Stimulated activated naive CD4-positive, alpha-beta T cell treated with Interleukin-2 at 50 U/mL for 16 hours (primary cell): ENCODE data around the gene FTSJ3.
A peak's percentile ranks its signal among the peaks of the same experiment; 100 is the strongest.

Experiments
- DNase-seq: peaks from one replicate; lab custom pipeline; 2025; lab: John Stamatoyannopoulos, UW

The FTSJ3 gene

GRCh38 chr17:63842540-63843386 lies 15.3 kb upstream of the FTSJ3 start, which contains the start of gene SMARCD2:
SMARCD2 (minus strand) TSS chr17:63842685; CDS start chr17:63842674, 11 bp downstream.
- DNase-seq, result peak; percentile 100

DNA sequence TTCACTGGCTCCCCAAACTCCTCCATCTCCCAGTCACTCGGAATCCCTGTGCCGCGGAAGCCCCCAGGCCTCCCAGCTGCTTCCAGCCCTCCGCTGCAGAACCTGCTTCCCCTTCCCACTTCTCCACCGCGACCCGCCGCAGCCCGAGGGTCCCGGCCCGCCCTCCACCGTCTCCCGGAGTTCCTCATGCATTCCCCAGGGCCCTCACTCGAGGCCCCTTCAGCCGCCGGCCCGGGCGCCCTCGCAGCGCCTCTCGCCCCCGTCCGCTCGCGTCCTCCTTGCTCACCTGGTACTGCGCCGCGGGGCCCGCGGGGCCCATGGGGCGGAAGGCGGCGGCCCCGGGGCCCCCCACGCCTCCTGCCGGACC lies 14.7 kb upstream of the FTSJ3 start:
- peak; percentile 49 for DNase-seq

DNA sequence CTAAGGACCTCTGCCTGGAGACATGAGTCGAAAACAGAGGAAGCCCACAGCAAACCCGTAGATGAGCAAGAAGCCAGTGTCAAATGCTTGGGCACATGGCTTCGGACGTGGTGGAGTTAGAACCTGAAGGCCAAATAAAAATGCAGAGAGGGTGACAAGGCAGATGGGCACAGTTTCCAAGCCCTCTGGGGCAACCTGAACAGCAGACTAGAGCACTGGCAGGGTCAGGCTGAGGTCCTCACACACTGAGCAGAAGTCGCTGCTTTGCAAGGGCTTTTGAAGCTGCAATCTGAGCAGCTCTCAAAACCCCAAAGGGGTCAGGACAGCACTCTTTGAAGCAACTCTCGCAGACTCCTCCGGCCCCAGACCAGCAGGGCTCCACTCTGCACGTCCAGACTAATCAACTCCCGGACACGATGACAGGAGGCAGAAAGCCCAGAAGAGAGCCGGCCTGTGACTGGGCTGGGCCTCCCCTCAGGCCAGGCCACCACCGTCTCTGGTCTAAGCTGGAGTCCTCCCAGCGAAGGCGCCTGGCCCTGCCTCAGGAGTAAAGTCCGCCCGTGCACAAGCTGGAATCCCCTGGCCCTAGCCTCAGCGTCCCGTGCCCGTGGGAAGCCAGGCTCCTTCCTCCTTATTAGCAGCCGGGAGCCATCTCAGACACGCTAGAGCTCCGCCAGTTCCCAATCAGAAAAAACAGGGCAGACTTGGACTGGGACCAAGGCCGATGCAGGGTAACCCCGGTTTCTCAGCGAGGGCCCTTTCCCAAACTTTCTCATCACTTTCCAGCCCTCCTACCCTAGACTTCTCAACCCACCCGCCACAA lies 14.1 kb upstream of the FTSJ3 start:
- DNase-seq, result no peak

DNA sequence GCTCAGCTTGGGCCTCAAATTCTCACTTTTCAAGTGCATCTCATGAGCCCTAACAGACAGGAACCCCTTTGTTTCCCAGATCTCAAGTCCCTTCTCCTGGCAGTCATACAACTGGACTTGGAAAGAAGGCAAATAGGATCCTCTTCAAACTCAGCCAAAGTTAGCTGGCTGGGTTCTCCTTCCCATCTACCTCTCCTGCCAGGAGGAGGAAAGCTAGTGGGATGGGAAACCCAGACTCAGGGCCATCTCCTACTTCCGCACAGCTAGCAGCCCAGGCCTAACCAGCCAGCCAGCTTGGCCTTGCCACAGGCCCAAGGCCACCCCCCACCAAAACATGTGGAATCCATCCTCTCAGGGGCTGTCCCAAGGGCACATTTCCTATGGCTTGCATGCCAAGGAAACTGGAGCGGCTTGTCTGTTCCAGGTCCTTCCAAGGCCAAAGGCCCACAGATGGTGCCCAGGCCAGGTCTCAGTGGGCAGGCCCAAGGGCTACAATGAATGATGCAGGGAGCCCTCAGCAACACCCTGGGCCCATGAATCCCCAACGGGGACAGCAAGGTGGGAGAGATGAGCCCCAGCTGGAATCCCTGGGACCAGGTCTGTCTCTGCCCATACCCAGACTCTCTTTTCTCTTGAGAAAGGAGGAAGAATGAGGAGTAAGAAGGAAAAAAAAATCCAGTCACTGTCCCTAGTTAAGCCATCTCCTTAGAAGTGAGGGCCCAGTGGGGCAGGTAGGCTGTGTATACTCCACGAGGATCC lies 13.3 kb upstream of the FTSJ3 start:
- no peak for DNase-seq

- DNase-seq, result no peak
Measured at GRCh38 chr17:63838631-63839171, 11.2 kb upstream of the FTSJ3 start.

DNA sequence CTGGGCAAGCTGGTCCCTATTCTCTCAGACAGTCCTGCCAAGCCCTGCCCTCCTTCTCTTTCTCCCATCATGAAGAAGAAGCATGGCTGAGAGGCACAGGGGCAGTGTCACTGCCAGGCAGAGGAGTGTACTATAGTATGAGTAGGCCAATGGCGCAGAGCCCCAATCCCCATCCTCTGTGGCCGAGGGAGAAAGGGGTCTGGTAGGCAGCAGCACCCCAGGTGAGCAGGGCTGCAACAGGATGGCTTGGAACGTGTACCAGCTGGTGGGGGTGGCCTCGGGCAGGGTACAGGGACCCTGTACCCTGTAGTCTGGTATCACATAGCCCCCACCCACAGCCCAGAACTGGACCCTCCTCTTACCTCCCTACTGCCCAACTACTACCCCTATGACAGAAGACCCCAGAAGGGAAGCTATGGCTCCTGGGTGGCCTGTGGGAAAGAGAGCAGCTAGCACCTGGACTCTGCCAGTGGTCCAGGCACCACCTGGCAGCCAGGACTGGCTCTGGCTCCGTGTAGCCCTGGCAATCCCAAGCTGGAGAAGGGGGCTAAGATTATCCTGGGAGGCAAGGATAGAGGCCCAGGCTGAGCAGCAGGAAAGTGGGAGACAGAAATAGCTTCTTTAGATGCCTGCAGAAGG lies 10.6 kb upstream of the FTSJ3 start:
- no peak for DNase-seq

- no peak for DNase-seq
Measured at GRCh38 chr17:63837480-63837879, 10.0 kb upstream of the FTSJ3 start.

DNA sequence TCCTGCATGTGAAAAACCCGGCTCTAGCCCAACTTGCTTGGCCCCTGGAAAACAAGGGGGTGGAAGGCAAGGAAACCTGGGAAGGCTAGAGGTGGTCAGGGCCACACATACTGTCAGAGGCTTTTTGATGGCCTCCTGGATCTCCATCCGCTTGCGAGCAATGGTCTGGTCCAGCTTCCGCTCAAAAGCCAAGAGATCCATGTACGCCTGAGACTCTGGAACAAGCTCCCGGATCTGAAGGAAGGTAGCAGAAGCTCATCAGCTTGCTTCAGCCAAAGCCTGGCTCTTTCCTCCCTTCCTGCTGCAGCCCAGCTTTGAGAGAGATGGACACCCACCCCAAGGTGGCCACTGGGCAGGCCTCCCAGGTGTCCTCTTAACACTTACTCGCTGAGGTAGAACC lies 9.3 kb upstream of the FTSJ3 start:
- DNase-seq, result no peak

GRCh38 chr17:63835167-63835720 lies 7.8 kb upstream of the FTSJ3 start:
- DNase-seq, result no peak

DNA sequence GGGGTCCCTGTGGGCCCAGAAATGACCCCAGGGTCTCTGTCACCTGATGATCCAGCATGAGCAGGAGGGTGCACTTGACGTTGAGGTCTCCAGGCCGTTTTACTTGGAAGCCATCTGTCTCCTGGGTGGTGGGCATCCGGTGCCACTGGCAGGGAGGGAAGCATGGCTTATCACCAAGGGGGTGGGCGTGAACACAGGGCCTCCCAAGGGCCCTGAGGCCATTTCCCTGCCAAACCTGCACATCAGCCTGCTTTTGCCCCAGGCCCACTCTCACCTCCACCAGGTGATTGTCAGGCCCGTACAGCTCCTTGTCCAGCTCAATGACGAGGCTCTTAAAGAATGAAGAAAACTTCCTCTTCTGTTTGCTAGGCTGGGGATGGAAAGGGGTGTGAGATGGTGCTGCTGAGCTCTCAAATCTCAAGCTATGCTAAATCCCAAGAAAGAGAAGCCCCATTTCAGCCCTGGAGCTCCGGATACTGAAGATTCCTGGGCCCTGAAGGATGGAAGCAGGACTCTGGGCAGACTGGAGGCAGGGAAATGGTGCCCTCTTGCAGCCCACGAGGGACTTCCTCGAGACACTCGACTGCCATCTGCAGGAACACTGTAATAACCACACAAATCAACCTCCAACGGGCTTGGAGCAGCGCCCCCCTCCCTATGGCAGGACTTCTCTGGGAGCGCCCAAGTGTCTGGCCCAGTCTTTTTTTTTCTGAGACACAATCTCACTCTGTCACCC lies 7.1 kb upstream of the FTSJ3 start:
- peak; percentile 66 for DNase-seq

GRCh38 chr17:63833741-63834373 lies 6.4 kb upstream of the FTSJ3 start:
- no peak for DNase-seq

GRCh38 chr17:63833026-63833740 lies 5.7 kb upstream of the FTSJ3 start:
- no peak for DNase-seq

DNA sequence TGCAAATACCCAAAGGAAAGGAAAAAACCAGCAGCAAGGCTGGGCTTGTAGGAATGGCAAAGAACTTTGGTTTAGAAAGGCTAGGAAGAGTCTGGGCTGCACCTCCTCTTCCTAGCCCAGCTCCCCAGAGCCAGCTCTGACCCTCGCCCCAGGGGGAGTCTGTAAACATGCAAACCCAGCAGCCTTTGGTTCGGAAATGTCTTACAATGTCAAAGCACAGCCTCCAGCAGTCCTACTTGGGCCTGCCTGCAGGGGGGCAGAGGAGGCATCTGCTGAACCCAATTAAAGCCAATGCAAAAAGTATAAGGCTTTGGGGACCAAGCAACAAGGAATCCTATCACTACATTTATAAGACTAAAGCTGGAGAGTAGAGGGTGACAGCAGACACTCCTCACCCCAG lies 5.0 kb upstream of the FTSJ3 start:
- DNase-seq, result no peak

- no peak for DNase-seq
Measured at GRCh38 chr17:63832014-63832413, 4.6 kb upstream of the FTSJ3 start.

- DNase-seq, result no peak
Measured at GRCh38 chr17:63831505-63831904, 4.0 kb upstream of the FTSJ3 start.

DNA sequence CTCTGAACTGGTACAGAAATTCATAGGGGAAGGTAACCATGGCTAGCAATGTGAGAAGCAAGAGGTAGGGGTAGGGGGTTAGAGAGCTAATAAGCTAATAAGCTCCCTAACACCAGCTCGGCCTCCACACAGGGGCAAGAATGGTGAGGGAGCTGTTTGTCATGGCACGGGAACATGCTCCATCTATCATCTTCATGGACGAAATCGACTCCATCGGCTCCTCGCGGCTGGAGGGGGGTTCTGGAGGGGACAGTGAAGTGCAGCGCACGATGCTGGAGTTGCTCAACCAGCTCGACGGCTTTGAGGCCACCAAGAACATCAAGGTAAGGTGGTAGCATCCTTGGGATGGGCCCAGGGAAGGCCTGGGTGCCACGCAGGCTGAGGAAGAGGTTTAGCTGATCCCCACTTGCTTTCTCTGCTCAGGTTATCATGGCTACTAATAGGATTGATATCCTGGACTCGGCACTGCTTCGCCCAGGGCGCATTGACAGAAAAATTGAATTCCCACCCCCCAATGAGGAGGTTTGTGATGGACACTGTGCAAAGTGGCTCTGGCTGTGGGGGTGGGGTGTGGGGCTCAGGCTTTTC lies 3.5 kb upstream of the FTSJ3 start:
- no peak for DNase-seq

DNA sequence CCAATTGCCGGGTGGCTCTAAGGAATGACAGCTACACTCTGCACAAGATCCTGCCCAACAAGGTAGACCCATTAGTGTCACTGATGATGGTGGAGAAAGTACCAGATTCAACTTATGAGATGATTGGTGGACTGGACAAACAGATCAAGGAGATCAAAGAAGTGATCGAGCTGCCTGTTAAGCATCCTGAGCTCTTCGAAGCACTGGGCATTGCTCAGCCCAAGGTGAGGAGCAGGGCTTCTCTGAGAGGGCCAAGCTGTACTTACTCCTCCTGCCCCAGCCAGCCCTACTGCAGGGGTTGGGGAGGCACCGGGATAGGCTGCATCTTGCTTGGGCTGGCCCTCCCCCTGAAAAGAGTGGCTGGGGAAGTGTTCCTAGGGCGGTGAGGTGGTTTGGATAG lies 2.8 kb upstream of the FTSJ3 start:
- DNase-seq, result no peak

DNA sequence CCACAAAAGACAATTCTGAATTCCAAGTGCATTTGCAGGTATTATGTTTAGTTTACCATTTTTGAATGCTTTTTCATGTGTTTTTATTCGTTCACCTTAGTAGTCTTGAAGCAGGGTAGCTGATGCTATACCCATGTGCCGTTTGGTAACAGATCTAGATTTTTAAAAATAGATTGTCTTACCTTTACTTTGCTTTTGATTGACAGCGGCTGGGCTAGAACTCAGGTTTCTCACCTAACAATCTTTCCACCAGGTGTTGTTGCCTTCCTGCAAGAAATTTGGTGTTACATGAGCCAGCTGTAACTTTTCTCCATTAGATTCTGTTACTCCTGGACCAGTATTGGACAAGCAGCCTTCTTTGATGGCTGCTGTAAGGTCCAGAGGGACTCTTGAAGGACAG lies 1.5 kb upstream of the FTSJ3 start:
- no peak for DNase-seq

- no peak for DNase-seq
Measured at GRCh38 chr17:63827801-63828221, 348 bp upstream of the FTSJ3 start.
